ENCODE measurements around the gene SGTB. TPM values are rescaled to one million over a fixed set of nuclear protein-coding genes. Genes with fewer than 3 reads are reported as not detected.

SGTB gene
- total and polyA plus RNA-seq, 2 experiments from 2014 or later, result 8.0 to 12.5 TPM

DNA sequence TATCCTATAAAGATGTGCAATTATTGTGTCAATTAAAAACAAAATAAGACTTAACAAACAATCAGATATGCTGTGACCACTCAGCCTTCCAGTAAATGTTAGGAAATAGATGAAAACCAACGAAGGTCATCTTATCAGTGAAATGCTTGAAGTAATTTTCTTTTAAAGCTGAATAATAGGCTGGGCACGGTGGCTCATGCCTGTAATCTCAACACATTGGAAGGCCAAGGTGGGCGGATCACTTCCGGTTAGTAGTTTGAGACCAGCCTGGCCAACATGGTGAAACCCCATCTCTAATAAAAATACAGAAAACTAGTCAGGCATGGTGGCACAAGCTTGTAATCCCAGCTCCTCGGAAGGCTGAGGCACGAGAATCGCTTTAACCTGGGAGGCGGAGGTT, 31.3 kb upstream of the SGTB start:
- H3K9me2 ChIP-seq (ENCODE audit: insufficient read depth), result no peaks in the 10 kb centered on the region
- H3K79me2 ChIP-seq (replicated peaks; ENCODE audit: insufficient read depth), result peaks cover 99% of the 10 kb centered on the region
- Mint-ChIP-seq H3K4me3 (no peak overlapping the region), H3K27ac (no peak overlapping the region), H3K27me3 (ENCODE audit: insufficient read depth, low read depth, poor library complexity) (peaks cover 2% of the 10 kb centered on the region), H3K9me3 (no peaks in the 10 kb centered on the region), H3K36me3 (ENCODE audit: low read depth) (peaks cover 4% of the 10 kb centered on the region; the same call in 1 of the 3 replicates), H3K4me1 (peaks cover 13% of the 10 kb centered on the region; the same call in 2 of the 3 replicates)
- H3K27me3 ChIP-seq (ENCODE audit: insufficient read depth), result no peaks in the 10 kb centered on the region
- H3K27ac ChIP-seq (ENCODE audit: low read depth), result no peak overlapping the region
- DNase-seq (ENCODE audit: low spot score) (no peak), ATAC-seq (no peak)
- peaks cover 2% of the 10 kb centered on the region; the same call in 1 of the 2 replicates for H3K36me3 ChIP-seq (ENCODE audit: insufficient read depth)
- H4K20me1 ChIP-seq (replicated peaks; ENCODE audit: insufficient read depth), result peaks cover 69% of the 10 kb centered on the region
- TF ChIP-seq CTCF (conservative IDR thresholded peaks at IDR 0.05; ENCODE audit: low read depth in 2 of 2), result no peak
- TF ChIP-seq STAT1 (IDR thresholded peaks at IDR 0.05; ENCODE audit: unreplicated experiment), result no peak
- TF ChIP-seq, protein P1, sequence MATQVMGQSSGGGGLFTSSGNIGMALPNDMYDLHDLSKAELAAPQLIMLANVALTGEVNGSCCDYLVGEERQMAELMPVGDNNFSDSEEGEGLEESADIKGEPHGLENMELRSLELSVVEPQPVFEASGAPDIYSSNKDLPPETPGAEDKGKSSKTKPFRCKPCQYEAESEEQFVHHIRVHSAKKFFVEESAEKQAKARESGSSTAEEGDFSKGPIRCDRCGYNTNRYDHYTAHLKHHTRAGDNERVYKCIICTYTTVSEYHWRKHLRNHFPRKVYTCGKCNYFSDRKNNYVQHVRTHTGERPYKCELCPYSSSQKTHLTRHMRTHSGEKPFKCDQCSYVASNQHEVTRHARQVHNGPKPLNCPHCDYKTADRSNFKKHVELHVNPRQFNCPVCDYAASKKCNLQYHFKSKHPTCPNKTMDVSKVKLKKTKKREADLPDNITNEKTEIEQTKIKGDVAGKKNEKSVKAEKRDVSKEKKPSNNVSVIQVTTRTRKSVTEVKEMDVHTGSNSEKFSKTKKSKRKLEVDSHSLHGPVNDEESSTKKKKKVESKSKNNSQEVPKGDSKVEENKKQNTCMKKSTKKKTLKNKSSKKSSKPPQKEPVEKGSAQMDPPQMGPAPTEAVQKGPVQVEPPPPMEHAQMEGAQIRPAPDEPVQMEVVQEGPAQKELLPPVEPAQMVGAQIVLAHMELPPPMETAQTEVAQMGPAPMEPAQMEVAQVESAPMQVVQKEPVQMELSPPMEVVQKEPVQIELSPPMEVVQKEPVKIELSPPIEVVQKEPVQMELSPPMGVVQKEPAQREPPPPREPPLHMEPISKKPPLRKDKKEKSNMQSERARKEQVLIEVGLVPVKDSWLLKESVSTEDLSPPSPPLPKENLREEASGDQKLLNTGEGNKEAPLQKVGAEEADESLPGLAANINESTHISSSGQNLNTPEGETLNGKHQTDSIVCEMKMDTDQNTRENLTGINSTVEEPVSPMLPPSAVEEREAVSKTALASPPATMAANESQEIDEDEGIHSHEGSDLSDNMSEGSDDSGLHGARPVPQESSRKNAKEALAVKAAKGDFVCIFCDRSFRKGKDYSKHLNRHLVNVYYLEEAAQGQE (IDR thresholded peaks at IDR 0.05; ENCODE audit: unreplicated experiment), result no peak
- TF ChIP-seq ZNF462 (CRISPR knock-in tag; IDR thresholded peaks at IDR 0.05), result no peak
- TF ChIP-seq JUNB (IDR thresholded peaks at IDR 0.05; ENCODE audit: unreplicated experiment), result no peak
- TF ChIP-seq EZH2 (IDR thresholded peaks at IDR 0.05; ENCODE audit: low read depth, unreplicated experiment), result no peak
- no peak for TF ChIP-seq CREB1 (CRISPR knock-in tag; IDR thresholded peaks at IDR 0.05; ENCODE audit: low read depth)
- TF ChIP-seq, protein P2, sequence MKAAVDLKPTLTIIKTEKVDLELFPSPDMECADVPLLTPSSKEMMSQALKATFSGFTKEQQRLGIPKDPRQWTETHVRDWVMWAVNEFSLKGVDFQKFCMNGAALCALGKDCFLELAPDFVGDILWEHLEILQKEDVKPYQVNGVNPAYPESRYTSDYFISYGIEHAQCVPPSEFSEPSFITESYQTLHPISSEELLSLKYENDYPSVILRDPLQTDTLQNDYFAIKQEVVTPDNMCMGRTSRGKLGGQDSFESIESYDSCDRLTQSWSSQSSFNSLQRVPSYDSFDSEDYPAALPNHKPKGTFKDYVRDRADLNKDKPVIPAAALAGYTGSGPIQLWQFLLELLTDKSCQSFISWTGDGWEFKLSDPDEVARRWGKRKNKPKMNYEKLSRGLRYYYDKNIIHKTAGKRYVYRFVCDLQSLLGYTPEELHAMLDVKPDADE (IDR thresholded peaks at IDR 0.05), result no peak
- no peak for TF ChIP-seq POLR2AphosphoS5 (IDR thresholded peaks at IDR 0.05; ENCODE audit: low read depth)
- TF ChIP-seq EZH2phosphoT487 (IDR thresholded peaks at IDR 0.05; ENCODE audit: unreplicated experiment), result no peak
- TF ChIP-seq ZNF331 (CRISPR knock-in tag; IDR thresholded peaks at IDR 0.05; ENCODE audit: low read depth), result no peak
- TF ChIP-seq NANOG (IDR thresholded peaks at IDR 0.05; ENCODE audit: borderline replicate concordance), result no peak
- no peak for TF ChIP-seq ZNF114 (CRISPR knock-in tag; IDR thresholded peaks at IDR 0.05)
- H3F3A ChIP-seq (replicated peaks; ENCODE audit: low read depth), result no peaks in the 10 kb centered on the region
- no peak overlapping the region for H3K4me2 ChIP-seq
- no peak overlapping the region for H2AFZ ChIP-seq
- no peak overlapping the region for H3K4me3 ChIP-seq
- H3K4me1 ChIP-seq (ENCODE audit: insufficient read depth), result peaks cover 5% of the 10 kb centered on the region; the same call in 1 of the 2 replicates

All from GM23338 (cell line).